ENCODE measurements around the gene CDC34. TPM values are rescaled to one million over a fixed set of nuclear protein-coding genes. Genes with fewer than 3 reads are reported as not detected.

Gene CDC34
- total and polyA plus RNA-seq, 7 experiments from 2014 or later: 20.4 to 47.3 (median 41.4) TPM

GRCh38 chr19:534088-534487 lies 2.5 kb downstream of the CDC34 start:
- Histone ChIP-seq H3K9me3 (ENCODE audit: control insufficient read depth in 2 of 3, low read length in 3 of 3) (no peaks in the 10 kb centered on the region), H3K4me1 (ENCODE audit: control insufficient read depth in 2 of 2, insufficient read depth in 2 of 2, low read length in 2 of 2) (peaks cover 8 to 9% of the 10 kb centered on the region in 2 donors), H3K4me3 (ENCODE audit: low read length) (no peak overlapping the region), H3K36me3 (ENCODE audit: control insufficient read depth in 2 of 3, insufficient read depth in 3 of 3, low read length in 3 of 3) (peaks cover 0 to 43% (median 5%) of the 10 kb centered on the region in 3 experiments), H3K27ac (ENCODE audit: low read depth, low read length) (peak overlapping the region; percentile 81), H3K27me3 (ENCODE audit: control insufficient read depth in 2 of 2, insufficient read depth in 2 of 2, low read length in 2 of 2) (no peaks in the 10 kb centered on the region)
- intact Hi-C loops (cut with micrococcal nuclease): no loop called here
- Mint-ChIP-seq H3K27ac (peak overlapping the region in 6 of 9 donors; percentile 10 to 94 (median 32)), H3K4me1 (peaks cover 8 to 32% (median 16%) of the 10 kb centered on the region in 7 donors), H3K9me3 (no peaks in the 10 kb centered on the region), H3K36me3 (peaks cover 0 to 8% (median 4%) of the 10 kb centered on the region in 5 donors), H3K27me3 (no peaks in the 10 kb centered on the region), H3K4me3 (peak overlapping the region in 7 of 10 donors; percentile 20 to 96 (median 90))
- DNase-seq (no peak), ATAC-seq (no peak)
- ChIA-PET CTCF (interaction anchor here (0.9 kb wide), 1 partner anchor 240 kb away, joined by 3 read pairs; no protein-coding TSS in a partner anchor), POLR2A (interaction anchor here (6.3 kb wide), 1 partner anchor 24 kb away, joined by 70 read pairs; no protein-coding TSS in a partner anchor)

GRCh38 chr19:535017-535835 lies 3.7 kb downstream of the CDC34 start:
- H3K4me3 Mint-ChIP-seq: peak overlapping the region in 5 of 10 donors; percentile 51 to 71 (median 53)
- H3K4me3 ChIP-seq (ENCODE audit: low read length): no peak overlapping the region

GRCh38 chr19:536031-536880 lies 4.7 kb downstream of the CDC34 start:
- H3K27ac Mint-ChIP-seq: peak overlapping the region in 1 of 9 donors; percentile 28
- ATAC-seq: no peak
- H3K9me3 ChIP-seq (ENCODE audit: control insufficient read depth in 2 of 3, low read length in 3 of 3): no peaks in the 10 kb centered on the region
- H3K27me3 ChIP-seq (ENCODE audit: control insufficient read depth in 2 of 2, insufficient read depth in 2 of 2, low read length in 2 of 2): no peaks in the 10 kb centered on the region
- ChIA-PET POLR2A (no interaction called here), CTCF (interaction anchor here (0.6 kb wide), 1 partner anchor 901 kb away, joined by 3 read pairs; no protein-coding TSS in a partner anchor)
- peaks cover 0 to 56% (median 5%) of the 10 kb centered on the region in 3 experiments for H3K36me3 ChIP-seq (ENCODE audit: control insufficient read depth in 2 of 3, insufficient read depth in 3 of 3, low read length in 3 of 3)
- H3K4me1 ChIP-seq (ENCODE audit: control insufficient read depth in 2 of 2, insufficient read depth in 2 of 2, low read length in 2 of 2): peaks cover 8 to 9% of the 10 kb centered on the region in 2 donors
- peak overlapping the region in 1 of 10 donors; percentile 34 for H3K4me3 Mint-ChIP-seq
- peaks cover 0 to 8% (median 4%) of the 10 kb centered on the region in 5 donors for H3K36me3 Mint-ChIP-seq
- H3K4me3 ChIP-seq (ENCODE audit: low read length): no peak overlapping the region
- DNase-seq: no peak
- H3K27me3 Mint-ChIP-seq: no peaks in the 10 kb centered on the region
- H3K4me1 Mint-ChIP-seq: peaks cover 8 to 25% (median 16%) of the 10 kb centered on the region in 7 donors
- H3K9me3 Mint-ChIP-seq: no peaks in the 10 kb centered on the region
- intact Hi-C loops (cut with micrococcal nuclease): no loop called here
- H3K27ac ChIP-seq (ENCODE audit: low read depth, low read length): no peak overlapping the region

More at GRCh38 chr19:535017-535835, 3.7 kb downstream of the CDC34 start:
- H3K27me3 ChIP-seq (ENCODE audit: control insufficient read depth in 2 of 2, insufficient read depth in 2 of 2, low read length in 2 of 2): no peaks in the 10 kb centered on the region
- ChIA-PET POLR2A (no interaction called here), CTCF (no interaction called here)
- intact Hi-C loops (cut with micrococcal nuclease): no loop called here
- peak overlapping the region in 2 of 9 donors; percentile 52 to 76 for H3K27ac Mint-ChIP-seq
- H3K36me3 ChIP-seq (ENCODE audit: control insufficient read depth in 2 of 3, insufficient read depth in 3 of 3, low read length in 3 of 3): peaks cover 0 to 50% (median 5%) of the 10 kb centered on the region in 3 experiments
- no peaks in the 10 kb centered on the region for H3K27me3 Mint-ChIP-seq
- no peak overlapping the region for H3K27ac ChIP-seq (ENCODE audit: low read depth, low read length)
- no peaks in the 10 kb centered on the region for H3K9me3 Mint-ChIP-seq
- H3K4me1 ChIP-seq (ENCODE audit: control insufficient read depth in 2 of 2, insufficient read depth in 2 of 2, low read length in 2 of 2): peaks cover 8 to 9% of the 10 kb centered on the region in 2 donors
- ATAC-seq: no peak
- H3K4me1 Mint-ChIP-seq: peaks cover 8 to 29% (median 16%) of the 10 kb centered on the region in 7 donors
- peaks cover 0 to 8% (median 4%) of the 10 kb centered on the region in 5 donors for H3K36me3 Mint-ChIP-seq
- no peaks in the 10 kb centered on the region for H3K9me3 ChIP-seq (ENCODE audit: control insufficient read depth in 2 of 3, low read length in 3 of 3)
- no peak for DNase-seq

- Mint-ChIP-seq H3K4me1 (peaks cover 8 to 25% (median 16%) of the 10 kb centered on the region in 7 donors), H3K9me3 (no peaks in the 10 kb centered on the region), H3K36me3 (peaks cover 0 to 8% (median 4%) of the 10 kb centered on the region in 5 donors), H3K4me3 (no peak overlapping the region), H3K27ac (no peak overlapping the region), H3K27me3 (no peaks in the 10 kb centered on the region)
- no peak for ATAC-seq
- Histone ChIP-seq H3K4me3 (ENCODE audit: low read length) (no peak overlapping the region), H3K9me3 (ENCODE audit: control insufficient read depth in 2 of 3, low read length in 3 of 3) (no peaks in the 10 kb centered on the region), H3K36me3 (ENCODE audit: control insufficient read depth in 2 of 3, insufficient read depth in 3 of 3, low read length in 3 of 3) (peaks cover 0 to 61% (median 5%) of the 10 kb centered on the region in 3 experiments), H3K27ac (ENCODE audit: low read depth, low read length) (no peak overlapping the region), H3K4me1 (ENCODE audit: control insufficient read depth in 2 of 2, insufficient read depth in 2 of 2, low read length in 2 of 2) (peaks cover 8 to 9% of the 10 kb centered on the region in 2 donors), H3K27me3 (ENCODE audit: control insufficient read depth in 2 of 2, insufficient read depth in 2 of 2, low read length in 2 of 2) (no peaks in the 10 kb centered on the region)
- ChIA-PET POLR2A (no interaction called here), CTCF (no interaction called here)
- DNase-seq: no peak
- intact Hi-C loops (cut with micrococcal nuclease): no loop called here
Observed at GRCh38 chr19:536881-537404, 5.4 kb downstream of the CDC34 start.

GRCh38 chr19:538641-539428 lies 7.3 kb downstream of the CDC34 start:
- POLR2A ChIA-PET: interaction anchor here (0.6 to 0.8 kb wide), 2 partner anchors 37 to 50 kb away, joined by 3 read pairs; no protein-coding TSS in a partner anchor
- H3K4me3 Mint-ChIP-seq: no peak overlapping the region
- no peak overlapping the region for H3K27ac Mint-ChIP-seq

More at GRCh38 chr19:538641-539428, 7.3 kb downstream of the CDC34 start:
- CTCF ChIA-PET: no interaction called here
- intact Hi-C loops (cut with micrococcal nuclease): no loop called here
- peaks cover 0 to 63% (median 5%) of the 10 kb centered on the region in 3 experiments for H3K36me3 ChIP-seq (ENCODE audit: control insufficient read depth in 2 of 3, insufficient read depth in 3 of 3, low read length in 3 of 3)
- H3K4me1 ChIP-seq (ENCODE audit: control insufficient read depth in 2 of 2, insufficient read depth in 2 of 2, low read length in 2 of 2): peaks cover 6 to 7% of the 10 kb centered on the region in 2 donors
- peaks cover 0 to 9% (median 4%) of the 10 kb centered on the region in 5 donors for H3K36me3 Mint-ChIP-seq
- H3K4me3 ChIP-seq (ENCODE audit: low read length): no peak overlapping the region
- H3K4me1 Mint-ChIP-seq: peaks cover 4 to 21% (median 12%) of the 10 kb centered on the region in 7 donors
- no peaks in the 10 kb centered on the region for H3K27me3 Mint-ChIP-seq
- H3K9me3 Mint-ChIP-seq: no peaks in the 10 kb centered on the region
- DNase-seq: no peak
- no peaks in the 10 kb centered on the region for H3K9me3 ChIP-seq (ENCODE audit: control insufficient read depth in 2 of 3, low read length in 3 of 3)
- no peak for ATAC-seq
- no peak overlapping the region for H3K27ac ChIP-seq (ENCODE audit: low read depth, low read length)
- no peaks in the 10 kb centered on the region for H3K27me3 ChIP-seq (ENCODE audit: control insufficient read depth in 2 of 2, insufficient read depth in 2 of 2, low read length in 2 of 2)
